ENCODE data around the gene CORO1C. TPM values are rescaled to one million over a fixed set of nuclear protein-coding genes. Genes with fewer than 3 reads are reported as not detected.

Gene CORO1C
- total RNA-seq (2021) (206 and 208 TPM in 2 replicates), Bru-seq, nascent RNA (percentile 89 among the genes with signal in this experiment), BruChase-seq, experiment 1, labeled RNA remaining after a 2-hour chase (percentile 88 among the genes with signal in this experiment), BruChase-seq, experiment 2, labeled RNA remaining after a 6-hour chase (percentile 92 among the genes with signal in this experiment)
- long read RNA-seq, transcript CORO1C-201 (11 exons, 3,892 nt), result major isoform, 114 of 223 reads
- long read RNA-seq, partial matches to known transcripts, result 10 of 223 reads
- long read RNA-seq, other reads (novel, unspliced or antisense), result 99 of 223 reads

GRCh38 chr12:108731105-108731865 lies at the start of gene CORO1C:
Gene CORO1C (minus strand): TSS chr12:108731518. CDS start chr12:108701318, 30,200 bp downstream.
- H3K4me1 ChIP-seq (ENCODE audit: insufficient read depth, low read length, poor library complexity, severe bottlenecking), result peaks cover 30% of the 10 kb centered on the region
- DNase-seq (ENCODE audit: low spot score), result peak; percentile 98
- no TSS peak for BruUV-seq (replicated peaks)
- ChIA-PET CTCF (no interaction called here), POLR2A (ENCODE audit: low non-redundant PET) (interaction anchor here (0.6 kb wide), 1 partner anchor 32 kb away, joined by 23 read pairs; no protein-coding TSS in a partner anchor)
- peak within 1 kb of the TSS; percentile 90 for H3K4me3 ChIP-seq (ENCODE audit: low read depth, low read length, poor library complexity, severe bottlenecking)
- no peaks in the 10 kb centered on the region for H3K9me3 ChIP-seq (ENCODE audit: low read depth, low read length, poor library complexity, severe bottlenecking)
- TF ChIP-seq EZH2 (IDR thresholded peaks at IDR 0.05; ENCODE audit: borderline replicate concordance, low read depth, low read length, poor library complexity, severe bottlenecking) (no peak), CTCF (conservative IDR thresholded peaks at IDR 0.05; ENCODE audit: low read depth, low read length) (peak; percentile 91)
- H3K36me3 ChIP-seq (ENCODE audit: insufficient read depth, low read length, poor library complexity, severe bottlenecking), result peaks cover 3% of the 10 kb centered on the region
- H3K27me3 ChIP-seq (replicated peaks; ENCODE audit: insufficient read depth, low read depth, low read length, poor library complexity), result no peaks in the 10 kb centered on the region
- intact Hi-C loops (cut with micrococcal nuclease; ENCODE audit: unreplicated experiment), result loop anchor here (2.0 to 10.0 kb wide), 3 partner anchors 40 to 166 kb away; partner anchors contain the start of genes ISCU and SART3
- peak within 1 kb of the TSS; percentile 92 for H3K27ac ChIP-seq (ENCODE audit: low read depth, low read length, poor library complexity, severe bottlenecking)

DNA sequence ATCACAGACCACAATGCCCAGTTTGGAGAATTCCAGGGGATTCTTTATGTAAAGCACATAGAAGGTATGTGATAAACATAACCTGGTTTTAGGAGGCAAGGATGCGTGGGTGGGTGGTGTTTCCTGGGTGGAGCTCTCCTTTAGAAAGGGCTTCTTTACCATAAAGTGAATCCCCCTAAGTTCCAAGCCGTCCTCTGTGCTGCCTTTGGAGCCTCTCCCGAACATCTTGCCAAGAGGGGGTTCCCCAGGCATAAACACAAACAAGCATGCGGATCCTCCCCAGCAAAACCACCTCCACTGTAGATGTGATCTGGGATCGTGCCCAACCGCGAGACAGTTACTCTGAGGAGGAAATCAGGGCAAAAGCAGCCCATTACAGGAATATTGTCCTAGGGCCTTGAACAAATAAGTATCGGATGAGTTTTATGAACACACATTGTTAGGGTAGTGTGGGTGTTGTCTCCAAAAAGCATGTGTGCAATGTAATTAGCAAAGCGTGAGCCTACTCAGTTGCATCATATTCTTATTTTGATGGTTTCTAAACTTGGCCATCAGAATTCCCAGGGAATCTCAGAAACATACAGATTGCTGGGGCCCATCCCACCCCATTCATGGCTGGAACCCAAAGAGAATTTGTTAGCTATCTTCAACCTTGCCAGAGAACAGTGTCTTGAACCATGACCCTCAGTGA lies 48.8 kb upstream of the CORO1C start:
- ChIA-PET CTCF (no interaction called here), POLR2A (ENCODE audit: low non-redundant PET) (interaction anchor here (0.6 kb wide), 1 partner anchor 110 kb away, joined by 3 read pairs; no protein-coding TSS in a partner anchor)
- no peak for TF ChIP-seq CTCF (conservative IDR thresholded peaks at IDR 0.05; ENCODE audit: low read depth, low read length)
- no peak for TF ChIP-seq EZH2 (IDR thresholded peaks at IDR 0.05; ENCODE audit: borderline replicate concordance, low read depth, low read length, poor library complexity, severe bottlenecking)
- no TSS peak for BruUV-seq (replicated peaks)
- no peaks in the 10 kb centered on the region for H3K36me3 ChIP-seq (ENCODE audit: insufficient read depth, low read length, poor library complexity, severe bottlenecking)
- no peak overlapping the region for H3K27ac ChIP-seq (ENCODE audit: low read depth, low read length, poor library complexity, severe bottlenecking)
- H3K9me3 ChIP-seq (ENCODE audit: low read depth, low read length, poor library complexity, severe bottlenecking), result no peaks in the 10 kb centered on the region
- H3K4me1 ChIP-seq (ENCODE audit: insufficient read depth, low read length, poor library complexity, severe bottlenecking), result peaks cover 8% of the 10 kb centered on the region
- no peaks in the 10 kb centered on the region for H3K27me3 ChIP-seq (replicated peaks; ENCODE audit: insufficient read depth, low read depth, low read length, poor library complexity)
- DNase-seq (ENCODE audit: low spot score), result no peak
- H3K4me3 ChIP-seq (ENCODE audit: low read depth, low read length, poor library complexity, severe bottlenecking), result no peak overlapping the region
- intact Hi-C loops (cut with micrococcal nuclease; ENCODE audit: unreplicated experiment), result no loop called here

DNA sequence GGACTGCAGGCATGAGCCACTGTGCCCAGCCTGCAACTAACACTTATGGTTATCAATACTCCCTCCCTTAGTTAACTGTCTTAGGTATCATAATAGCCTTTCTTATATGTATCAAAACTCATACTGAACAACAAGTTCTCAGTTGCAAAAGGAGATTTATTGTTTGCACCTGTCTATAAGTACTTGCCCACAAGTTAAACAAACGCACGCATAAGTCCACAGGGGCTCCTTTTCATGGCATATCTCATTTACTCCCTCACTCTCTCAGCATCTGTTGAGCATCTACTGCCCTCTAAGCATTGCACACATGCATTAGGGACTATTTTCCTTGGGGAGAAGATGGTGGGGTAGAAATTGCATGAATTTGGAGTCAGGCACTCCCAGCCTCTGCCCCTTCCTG lies 46.7 kb upstream of the CORO1C start:
- POLR2A ChIA-PET (ENCODE audit: low non-redundant PET), result no interaction called here
- intact Hi-C loops (cut with micrococcal nuclease; ENCODE audit: unreplicated experiment), result no loop called here
- H3K4me3 ChIP-seq (ENCODE audit: low read depth, low read length, poor library complexity, severe bottlenecking), result no peak overlapping the region
- H3K36me3 ChIP-seq (ENCODE audit: insufficient read depth, low read length, poor library complexity, severe bottlenecking), result no peaks in the 10 kb centered on the region
- peaks cover 16% of the 10 kb centered on the region for H3K4me1 ChIP-seq (ENCODE audit: insufficient read depth, low read length, poor library complexity, severe bottlenecking)
- H3K27me3 ChIP-seq (replicated peaks; ENCODE audit: insufficient read depth, low read depth, low read length, poor library complexity), result no peaks in the 10 kb centered on the region
- no peak for TF ChIP-seq CTCF (conservative IDR thresholded peaks at IDR 0.05; ENCODE audit: low read depth, low read length)
- no peak for TF ChIP-seq EZH2 (IDR thresholded peaks at IDR 0.05; ENCODE audit: borderline replicate concordance, low read depth, low read length, poor library complexity, severe bottlenecking)
- CTCF ChIA-PET, result no interaction called here
- no peak overlapping the region for H3K27ac ChIP-seq (ENCODE audit: low read depth, low read length, poor library complexity, severe bottlenecking)
- no TSS peak for BruUV-seq (replicated peaks)
- DNase-seq (ENCODE audit: low spot score), result no peak
- H3K9me3 ChIP-seq (ENCODE audit: low read depth, low read length, poor library complexity, severe bottlenecking), result no peaks in the 10 kb centered on the region
